ENCODE data around the gene SMPD1.
A peak's percentile ranks its signal among the peaks of the same experiment; 100 is the strongest.

SMPD1 gene

DNA sequence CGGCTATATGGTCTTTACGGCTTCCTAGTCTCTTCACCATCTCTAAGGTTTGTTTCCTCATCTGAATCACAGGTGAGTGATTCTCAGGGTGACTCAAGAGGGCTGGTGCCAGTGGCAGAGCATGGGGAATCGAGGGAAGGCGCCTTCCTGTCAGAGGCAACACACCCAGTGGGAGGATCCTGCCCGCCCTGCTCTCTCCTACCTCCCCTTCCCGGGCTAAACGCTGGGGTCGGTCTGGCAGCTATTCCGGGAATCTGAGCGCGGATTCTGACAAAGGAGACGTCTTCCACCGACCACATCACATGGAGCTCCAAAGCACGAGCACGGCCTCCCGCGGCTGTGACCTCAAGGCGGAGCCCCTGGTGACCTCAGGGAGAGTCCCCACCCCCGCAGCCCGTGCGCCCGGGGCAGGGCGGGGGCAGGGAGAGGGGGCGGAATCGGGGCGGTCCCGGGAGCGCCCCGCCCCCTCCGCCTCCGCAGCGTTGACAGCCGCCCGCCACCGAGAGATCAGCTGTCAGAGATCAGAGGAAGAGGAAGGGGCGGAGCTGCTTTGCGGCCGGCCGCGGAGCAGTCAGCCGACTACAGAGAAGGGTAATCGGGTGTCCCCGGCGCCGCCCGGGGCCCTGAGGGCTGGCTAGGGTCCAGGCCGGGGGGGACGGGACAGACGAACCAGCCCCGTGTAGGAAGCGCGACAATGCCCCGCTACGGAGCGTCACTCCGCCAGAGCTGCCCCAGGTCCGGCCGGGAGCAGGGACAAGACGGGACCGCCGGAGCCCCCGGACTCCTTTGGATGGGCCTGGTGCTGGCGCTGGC is at the start of gene SMPD1:
TSS of gene SMPD1 (plus strand) at position 570 of the 813 bp plus-strand sequence. CDS start at position 695, 125 bp downstream.
- peak; percentile 81 for DNase-seq

DNA sequence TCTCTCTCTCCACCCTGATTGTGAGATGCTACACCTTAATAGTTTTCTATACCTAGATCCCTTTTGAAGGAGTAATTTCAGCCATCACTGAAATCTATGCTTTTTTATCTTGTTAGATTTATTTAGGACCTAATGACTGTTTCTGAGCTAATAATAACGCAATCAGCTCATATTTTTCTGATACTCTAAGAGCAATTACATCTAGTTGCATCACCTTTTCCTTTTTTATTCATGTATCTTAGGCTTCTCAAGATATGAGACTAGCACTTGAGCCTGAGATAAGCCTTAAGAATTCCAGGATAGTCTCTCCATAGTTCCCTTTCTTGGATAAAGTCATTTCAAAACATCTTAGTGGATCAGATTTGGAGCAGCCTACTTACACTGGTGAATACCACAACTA is 44.9 kb upstream of the SMPD1 start:
- no peak for DNase-seq

DNA sequence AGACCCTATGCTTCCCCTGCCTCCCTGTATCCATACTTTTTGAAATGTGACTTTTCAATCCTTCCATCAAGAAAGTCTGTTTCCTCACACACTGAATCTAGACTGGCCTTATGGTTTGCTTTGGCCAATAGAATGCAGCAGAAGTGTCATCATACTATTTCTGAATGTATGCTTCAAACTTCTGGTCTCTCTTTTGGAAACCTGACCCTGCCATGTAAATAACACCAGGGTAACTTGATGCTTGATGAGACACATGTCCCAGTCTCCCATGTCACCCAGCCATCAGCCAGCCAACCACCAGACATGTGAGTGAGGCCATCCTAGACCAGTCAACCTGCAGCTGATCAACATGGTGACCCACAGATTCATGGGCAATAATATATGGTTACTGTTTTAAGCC is 40.2 kb upstream of the SMPD1 start:
- DNase-seq: no peak

DNA sequence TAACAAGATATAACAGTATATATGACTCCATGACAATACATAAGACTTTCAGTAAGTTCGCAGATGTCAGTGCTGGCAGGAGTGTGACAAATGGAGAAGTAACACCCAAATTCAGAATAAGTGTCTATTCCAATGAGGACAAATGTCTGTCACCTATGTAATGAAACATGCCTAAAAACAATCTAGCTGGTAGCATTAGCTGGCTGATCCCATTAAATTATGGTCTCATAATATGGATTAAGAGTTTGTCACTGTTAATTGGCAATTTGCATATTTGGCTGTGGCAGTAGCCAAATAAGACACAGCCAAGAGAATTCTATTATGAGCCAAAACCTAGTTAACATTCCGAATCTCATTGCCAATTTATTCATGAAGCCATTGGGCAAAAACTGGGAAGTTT is 39.8 kb upstream of the SMPD1 start:
- no peak for DNase-seq

GRCh38 chr11:6351782-6352382 is 38.4 kb upstream of the SMPD1 start:
- no peak for DNase-seq

DNA sequence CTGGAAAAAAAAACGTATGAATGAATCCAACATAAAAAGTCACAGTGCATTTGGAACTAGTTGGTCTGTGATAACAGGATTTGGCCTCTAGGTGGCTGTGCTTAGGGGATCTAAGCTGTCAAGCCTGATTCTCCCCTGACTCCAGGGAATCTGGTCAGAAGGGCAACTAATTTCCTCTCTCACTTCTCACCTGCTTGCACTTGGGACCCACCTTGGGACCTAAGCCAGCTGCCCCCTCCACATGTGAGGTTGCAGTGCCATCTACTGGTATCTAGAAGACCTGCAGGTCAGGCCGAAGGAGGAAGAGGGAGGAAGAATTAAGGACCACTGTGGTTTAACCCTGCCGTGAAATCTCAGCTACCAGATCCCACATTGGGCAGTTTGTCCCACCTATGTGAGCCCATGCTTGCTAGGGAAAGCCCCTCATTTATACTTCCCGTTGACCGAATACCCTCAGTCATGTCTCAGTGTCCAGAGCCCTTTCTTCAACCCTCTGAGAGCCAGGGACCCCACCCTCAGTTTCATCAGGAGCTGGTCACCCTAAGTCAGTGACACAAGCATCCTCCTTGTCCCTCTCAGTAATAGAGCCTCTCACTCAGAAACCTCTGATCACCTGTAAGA is 36.8 kb upstream of the SMPD1 start:
- DNase-seq: peak; percentile 34

GRCh38 chr11:6354651-6355485 is 35.4 kb upstream of the SMPD1 start:
- DNase-seq: no peak

GRCh38 chr11:6356503-6357055 is 33.7 kb upstream of the SMPD1 start:
- DNase-seq: no peak

- DNase-seq: no peak
Observed at GRCh38 chr11:6357222-6357621, 33.1 kb upstream of the SMPD1 start.

- no peak for DNase-seq
Observed at GRCh38 chr11:6360183-6360582, 30.1 kb upstream of the SMPD1 start.

- no peak for DNase-seq
Observed at GRCh38 chr11:6362185-6362872, 27.9 kb upstream of the SMPD1 start.

DNA sequence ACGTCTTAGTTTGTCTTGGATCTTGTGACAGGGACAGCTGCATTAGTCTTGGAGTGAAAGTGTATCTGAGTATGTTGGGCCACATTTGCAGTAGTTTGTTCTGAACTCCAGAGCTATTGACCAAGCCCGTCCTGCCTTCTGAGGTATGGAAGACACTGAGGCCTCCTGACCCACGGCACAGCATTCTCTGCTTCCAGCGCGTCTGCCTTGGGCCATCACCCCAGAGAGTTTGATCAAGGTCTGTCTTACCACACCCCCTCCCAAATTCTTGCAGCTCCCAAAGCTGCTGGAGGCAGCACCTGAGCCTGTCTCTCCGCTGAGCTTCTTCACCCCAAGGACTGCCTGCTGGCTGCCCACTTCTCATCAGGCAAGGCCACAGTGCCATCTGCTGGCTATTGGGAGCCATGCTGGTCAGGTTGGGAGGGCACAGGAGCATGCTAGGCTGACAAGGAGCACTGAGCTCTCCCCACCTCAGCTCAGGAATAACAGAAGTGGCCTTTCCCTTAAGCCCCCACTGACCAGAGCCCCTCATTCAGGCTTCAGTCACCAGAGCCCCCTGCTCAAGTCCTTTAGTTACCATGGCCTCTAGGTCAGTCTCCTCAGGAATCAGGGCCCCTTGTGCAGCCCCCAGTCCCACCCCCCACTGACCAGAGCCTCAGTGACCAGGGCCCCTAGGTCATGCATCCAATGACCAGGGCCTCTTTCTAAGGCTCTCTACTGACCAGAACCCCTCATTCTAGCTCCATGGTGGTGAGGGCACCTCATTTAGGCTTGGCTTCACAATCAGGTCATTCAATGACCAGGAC is 27.2 kb upstream of the SMPD1 start:
- peak; percentile 43 for DNase-seq

DNA sequence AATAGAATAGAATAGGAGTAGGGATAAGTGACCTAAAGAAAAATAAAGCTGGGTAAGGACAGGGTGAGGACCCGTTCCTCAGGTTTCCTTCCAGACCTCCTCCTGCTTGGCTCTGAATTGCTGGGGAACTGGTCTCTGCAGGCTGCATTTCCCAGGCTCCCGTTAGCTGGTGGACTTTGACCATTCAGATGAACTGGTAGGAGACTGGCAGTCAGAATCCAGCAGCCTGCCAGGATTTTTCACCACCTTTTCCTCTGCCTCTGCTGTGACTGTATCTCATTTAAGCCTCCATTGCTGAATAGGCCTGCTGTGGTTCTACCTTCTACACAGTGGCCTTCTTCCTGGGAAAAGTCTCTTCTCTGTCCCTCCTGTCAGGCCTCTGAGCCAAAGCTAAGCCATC is 24.6 kb upstream of the SMPD1 start:
- no peak for DNase-seq

GRCh38 chr11:6371825-6372224 is 18.4 kb upstream of the SMPD1 start:
- no peak for DNase-seq

GRCh38 chr11:6377902-6378639 is 12.2 kb upstream of the SMPD1 start:
- DNase-seq: no peak

GRCh38 chr11:6378640-6378989 is 11.7 kb upstream of the SMPD1 start:
- no peak for DNase-seq

GRCh38 chr11:6385046-6385777 is 5.1 kb upstream of the SMPD1 start:
- no peak for DNase-seq

DNA sequence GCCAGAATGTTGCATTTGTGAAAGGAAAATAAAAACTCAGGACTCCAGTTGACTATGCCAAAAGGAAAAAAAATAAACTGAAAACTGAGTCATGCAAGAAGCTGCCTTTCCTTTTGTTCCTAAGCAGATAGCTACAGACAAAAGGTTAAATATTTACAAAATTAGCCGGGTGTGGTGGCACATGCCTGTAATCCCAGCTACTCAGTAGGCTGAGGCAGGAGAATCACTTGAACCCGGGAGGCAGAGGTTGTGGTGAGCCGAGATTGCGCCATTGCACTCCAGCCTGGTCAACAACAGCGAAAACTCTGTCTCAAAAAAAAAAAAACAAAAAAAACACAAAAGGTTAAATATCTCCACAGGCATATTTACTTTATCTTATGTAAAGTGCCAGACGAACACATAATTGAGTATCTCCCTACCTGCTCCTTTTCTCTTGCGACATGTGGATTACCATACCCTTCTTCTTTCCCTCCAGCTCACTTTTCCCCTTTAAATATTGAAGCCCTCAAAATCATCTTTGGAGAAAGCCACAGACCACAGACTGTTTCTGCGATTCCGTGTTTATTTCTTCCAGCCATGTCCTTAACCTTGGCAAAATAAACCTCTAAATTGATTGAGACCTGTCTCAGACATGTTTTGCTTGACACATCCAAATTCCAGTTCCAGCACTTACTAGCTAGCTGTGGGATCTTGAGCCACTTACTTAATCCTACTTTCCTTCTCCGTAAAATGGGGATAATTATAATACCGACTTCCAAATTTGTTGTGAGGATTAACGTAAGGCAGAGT is 2.3 kb upstream of the SMPD1 start:
- no peak for DNase-seq

DNA sequence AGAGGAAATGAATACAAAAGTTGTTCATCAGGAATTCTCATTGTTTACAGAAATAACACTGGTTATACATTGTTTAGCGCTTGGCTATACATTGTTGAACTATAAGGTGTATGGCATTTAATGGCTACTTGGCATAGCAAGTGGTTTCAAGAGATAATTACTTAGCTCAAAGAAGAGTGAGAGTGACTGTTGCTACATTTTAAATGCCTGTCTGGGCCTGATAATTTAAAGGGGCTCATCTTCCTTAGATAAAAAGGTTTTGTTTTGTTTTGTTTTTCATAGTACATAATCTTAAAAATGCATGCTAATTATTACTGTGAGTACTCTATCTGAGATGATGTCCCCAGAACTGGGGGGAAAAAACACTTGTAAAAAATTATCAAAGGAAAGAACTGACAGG is 1.5 kb upstream of the SMPD1 start:
- no peak for DNase-seq
